HepG2 (cell line): ENCODE data around the gene OPTN. TPM values are rescaled to one million over a fixed set of nuclear protein-coding genes. Genes with fewer than 3 reads are reported as not detected.

Experiments used
- ATAC-seq: fragments of 200-7000 bp; cut with Tn5 transposase; 3 replicates; pipeline ENCODE4 v1.9.1; 2020; ENCODE audit warnings: mild to moderate bottlenecking, moderate library complexity
- BruUV-seq: library from RNA; stranded (reverse); fragments of 400-500 nt; replicated peaks from 2 replicates; lab custom pipeline; 2021; lab: Mats Ljungman, UMichigan
- CTCF ChIA-PET: fragments of 300-600 bp; formaldehyde crosslinking; extraction: SDS; loops from one replicate; lab custom pipeline; 2021; ENCODE audit warnings: low total read pairs, inconsistent platforms, low intra/inter-chr PET ratio; lab: Yijun Ruan, JAX
- POLR2A ChIA-PET: fragments of 350-600 bp; sonication (Branson Sonifier 250); formaldehyde crosslinking; loops from one replicate; lab custom pipeline; 2020; ENCODE audit warnings: antibody characterized with exemption, inconsistent platforms; lab: Yijun Ruan, JAX
- DNase-seq: peaks from one replicate; pipeline ENCODE4 v3.0.0-alpha.2; 2015; ENCODE audit warnings: low spot score
- FAIRE-seq: peaks from 3 replicates; lab custom pipeline; 2011; peaks lifted over from hg19 to GRCh38; lab: Jason Lieb, UNC
- H2AFZ ChIP-seq: one replicate; pipeline ENCODE4 v1.6.1; 2011; ENCODE audit warnings: low read length, inconsistent platforms
- H3K27ac ChIP-seq: fragments of 300-600 bp; 3 replicates; pipeline ENCODE4 v1.8.0; 2011; ENCODE audit warnings: mixed run types, mild to moderate bottlenecking, mixed read lengths, low read length, inconsistent platforms; ENCODE audit not compliant: insufficient read depth; ENCODE audit errors: extremely low read length
- H3K27me3 ChIP-seq, 2 experiments: fragments of 200-600 bp in 1 of 2; 2 replicates in 1 of 2; 3 replicates in 1 of 2; pipeline versions ENCODE4 v1.6.0 to v1.8.0; 2011; ENCODE audit warnings: low read length in 2 of 2, mild to moderate bottlenecking in 2 of 2, moderate library complexity in 2 of 2, inconsistent platforms in 1 of 2; ENCODE audit not compliant: insufficient read depth in 2 of 2, control insufficient read depth in 1 of 2
- H3K36me3 ChIP-seq, 2 experiments: fragments of 200-600 bp in 1 of 2; replicated peaks in 1 of 2; 2 replicates in 1 of 2; 3 replicates in 1 of 2; pipeline versions ENCODE4 v1.5.1 to v1.8.0; 2011; ENCODE audit warnings: low read length in 2 of 2, inconsistent platforms in 1 of 2; ENCODE audit not compliant: insufficient read depth in 2 of 2, control insufficient read depth in 1 of 2
- H3K4me1 ChIP-seq: 2 replicates; pipeline ENCODE4 v1.5.1; 2012; ENCODE audit warnings: low read length, inconsistent platforms; ENCODE audit not compliant: insufficient read depth
- H3K4me2 ChIP-seq: 2 replicates; pipeline ENCODE4 v1.6.0; 2011; ENCODE audit warnings: low read depth, low read length, inconsistent platforms
- H3K4me3 ChIP-seq, 3 experiments: fragments of 200-600 bp in 1 of 3; sonication (generic), shearing (Covaris generic) in 1 of 3; replicated peaks in 1 of 3; 2 replicates each; pipeline ENCODE4 v1.5.1; 2011 to 2016; ENCODE audit warnings: low read length in 3 of 3, inconsistent platforms in 2 of 3, low read depth in 2 of 3, mild to moderate bottlenecking in 2 of 3, control low read depth in 1 of 3, mixed read lengths in 1 of 3; ENCODE audit not compliant: insufficient read depth in 1 of 3
- H3K79me2 ChIP-seq: one replicate; pipeline ENCODE4 v1.6.1; 2011; ENCODE audit warnings: low read length, inconsistent platforms; ENCODE audit not compliant: insufficient read depth
- H3K9ac ChIP-seq: 2 replicates; pipeline ENCODE4 v1.6.0; 2011; ENCODE audit warnings: mild to moderate bottlenecking, low read depth, low read length, inconsistent platforms; ENCODE audit not compliant: insufficient read depth
- H3K9me3 ChIP-seq: 2 replicates; pipeline ENCODE4 v1.5.1; 2012; ENCODE audit warnings: mild to moderate bottlenecking, low read length
- H4K20me1 ChIP-seq: 2 replicates; pipeline ENCODE4 v1.6.0; 2011; ENCODE audit warnings: inconsistent platforms, mild to moderate bottlenecking, low read length, moderate library complexity; ENCODE audit not compliant: insufficient read depth
- CBX5 ChIP-seq: sonication (generic); formaldehyde crosslinking; IDR thresholded peaks from 2 replicates; pipeline ENCODE4 v1.4.0; 2020; ENCODE audit warnings: missing genetic modification reagents, borderline replicate concordance
- ELF3 ChIP-seq: IDR thresholded peaks from 2 replicates; pipeline ENCODE4 v1.6.1; 2016; ENCODE audit warnings: missing genetic modification reagents, missing compliant biosample characterization
- FOSL2 ChIP-seq: sonication (generic); formaldehyde crosslinking; IDR thresholded peaks from 2 replicates; pipeline ENCODE4 v1.4.0; 2020; ENCODE audit warnings: missing genetic modification reagents
- GTF3A ChIP-seq: sonication (generic); formaldehyde crosslinking; conservative IDR thresholded peaks from 2 replicates; pipeline ENCODE4 v1.4.0; 2020; ENCODE audit warnings: mild to moderate bottlenecking, missing genetic modification reagents
- MZF1 ChIP-seq: sonication (generic); formaldehyde crosslinking; IDR thresholded peaks from 2 replicates; pipeline ENCODE4 v1.8.1; 2023; ENCODE audit warnings: mild to moderate bottlenecking, missing genetic modification reagents, borderline replicate concordance
- SMYD3 ChIP-seq: sonication (generic); formaldehyde crosslinking; IDR thresholded peaks from 2 replicates; pipeline ENCODE4 v1.8.1; 2023; ENCODE audit warnings: mild to moderate bottlenecking, missing genetic modification reagents
- TAF15 ChIP-seq: fragments of 200-400 bp; formaldehyde crosslinking; IDR thresholded peaks from one replicate; pipeline ENCODE4 v1.6.1; 2018; ENCODE audit warnings: mild to moderate bottlenecking, low read depth, low read length; ENCODE audit not compliant: poor library complexity, severe bottlenecking
- ZFX ChIP-seq: sonication (generic); formaldehyde crosslinking; IDR thresholded peaks from 2 replicates; pipeline ENCODE4 v1.4.0; 2020; ENCODE audit warnings: mild to moderate bottlenecking, low read depth, missing genetic modification reagents, moderate library complexity
- ZNF367 ChIP-seq: sonication (generic); formaldehyde crosslinking; IDR thresholded peaks from 2 replicates; pipeline ENCODE4 v1.4.0; 2020; ENCODE audit warnings: missing genetic modification reagents, borderline replicate concordance
- ZNF451 ChIP-seq: sonication (generic); formaldehyde crosslinking; IDR thresholded peaks from 2 replicates; pipeline ENCODE4 v1.5.0; 2020; ENCODE audit warnings: mild to moderate bottlenecking, missing genetic modification reagents
- ZNF75D ChIP-seq: sonication (generic); formaldehyde crosslinking; IDR thresholded peaks from 2 replicates; pipeline ENCODE4 v1.8.1; 2023; ENCODE audit warnings: missing genetic modification reagents, mild to moderate bottlenecking, borderline replicate concordance
- WGBS: methylation state at CpG from one replicate; pipeline ENCODE4 v1.1.6; 2017; ENCODE audit warnings: low lambda C conversion rate; 5-methylcytosine and 5-hydroxymethylcytosine counted together
- in situ Hi-C: cut with HindIII; loops from 2 replicates; pipeline ENCODE4 v1.10.0; 2017; ENCODE audit warnings: low pct_unique_long_range_greater_than_20kb; ENCODE audit not compliant: extremely low pct_ligation_motif_present
- intact Hi-C: fragments of 100-400 bp; cut with micrococcal nuclease; formaldehyde crosslinking; loops from one replicate; pipeline ENCODE4 v1.10.0; 2022; ENCODE audit not compliant: unreplicated experiment
- polyA plus RNA-seq, 8 experiments: library from polyadenylated mRNA; depleted of rRNA in 3 of 8; stranded (reverse) in 7 of 8; unstranded in 1 of 8; fragments of >200 nt; fragmentation: Illumina TruSeq in 4 of 8; extraction: Trizol in 4 of 8; gene quantifications; 2 replicates each; pipeline versions ENCODE4 v1.2.1 to v1.2.3, GENCODE V29; 2011 to 2016; ENCODE audit warnings: low read depth in 4 of 8, missing spikeins in 1 of 8, mixed read lengths in 1 of 8; ENCODE audit not compliant: insufficient read depth in 1 of 8
- total RNA-seq, 5 experiments: library from RNA; depleted of rRNA; stranded (reverse); fragments of >200 nt; fragmentation: Illumina TruSeq; extraction: Trizol; gene quantifications; 2 replicates each; pipeline ENCODE4 v1.2.3, GENCODE V29; 2016; ENCODE audit warnings: low read depth in 1 of 5
- TF ChIP-seq, protein P1 (sequence below): IDR thresholded peaks from 2 replicates; pipeline ENCODE4 v1.6.1; 2018; ENCODE audit warnings: missing genetic modification reagents
- TF ChIP-seq, protein P2 (sequence below): sonication (generic); formaldehyde crosslinking; IDR thresholded peaks from 2 replicates; pipeline ENCODE4 v1.4.0; 2020; ENCODE audit warnings: missing genetic modification reagents
- TF ChIP-seq, protein P3 (sequence below): sonication (generic); formaldehyde crosslinking; IDR thresholded peaks from 2 replicates; pipeline ENCODE4 v1.4.0; 2020; ENCODE audit warnings: mild to moderate bottlenecking, low read depth, missing genetic modification reagents
- TF ChIP-seq, protein P4 (sequence below): sonication (generic); formaldehyde crosslinking; IDR thresholded peaks from 2 replicates; pipeline ENCODE4 v1.8.0; 2022; ENCODE audit warnings: missing genetic modification reagents, mild to moderate bottlenecking, moderate library complexity, borderline replicate concordance

OPTN gene
- total and polyA plus RNA-seq, 2 of the 13 experiments (the other 11 are each of a cell fraction or from before 2014, with no cell fraction given): 13.4 to 46.6 TPM

DNA sequence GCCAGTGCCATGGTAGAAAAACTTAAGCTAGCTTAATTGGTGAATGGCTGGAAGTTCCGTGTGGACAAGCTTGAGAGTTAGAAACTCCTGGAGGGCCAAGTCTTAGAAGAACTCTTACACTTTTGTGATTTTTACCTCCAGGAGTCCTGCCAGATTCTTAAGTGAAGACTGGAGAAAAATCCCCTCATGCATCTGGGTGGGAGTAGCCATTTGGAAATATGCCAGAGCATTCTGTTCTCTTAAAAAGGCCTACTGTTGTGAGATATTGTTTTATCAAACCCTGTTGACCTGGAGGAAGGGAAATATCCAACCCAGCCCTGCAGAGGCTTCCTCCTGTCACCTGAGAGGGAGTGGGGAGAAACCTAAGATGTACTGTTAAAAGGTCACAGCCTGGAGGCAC, 43.8 kb downstream of the OPTN start:
- H3K9me3 ChIP-seq: no peaks in the 10 kb centered on the region
- CTCF ChIA-PET: no interaction called here
- FAIRE-seq (no peak), ATAC-seq (no peak), DNase-seq (no peak)
- WGBS: 100% methylated on average over 1 of the region's 1 CpG
- in situ Hi-C loops: no loop called here
- H3K9ac ChIP-seq: no peak overlapping the region
- H3K79me2 ChIP-seq: no peaks in the 10 kb centered on the region
- H3K27me3 ChIP-seq: no peaks in the 10 kb centered on the region
- POLR2A ChIA-PET: no interaction called here
- intact Hi-C loops: no loop called here
- H2AFZ ChIP-seq: no peak overlapping the region
- no peaks in the 10 kb centered on the region for H4K20me1 ChIP-seq
- H3K4me1 ChIP-seq: peaks cover 7% of the 10 kb centered on the region; the same call in 1 of the 2 replicates
- H3K4me3 ChIP-seq: no peak overlapping the region
- H3K27ac ChIP-seq: no peak overlapping the region
- H3K36me3 ChIP-seq: no peaks in the 10 kb centered on the region
- BruUV-seq: no TSS peak
- H3K4me2 ChIP-seq: no peak overlapping the region
- TF ChIP-seq SMYD3: no peak
- TF ChIP-seq, protein P1, sequence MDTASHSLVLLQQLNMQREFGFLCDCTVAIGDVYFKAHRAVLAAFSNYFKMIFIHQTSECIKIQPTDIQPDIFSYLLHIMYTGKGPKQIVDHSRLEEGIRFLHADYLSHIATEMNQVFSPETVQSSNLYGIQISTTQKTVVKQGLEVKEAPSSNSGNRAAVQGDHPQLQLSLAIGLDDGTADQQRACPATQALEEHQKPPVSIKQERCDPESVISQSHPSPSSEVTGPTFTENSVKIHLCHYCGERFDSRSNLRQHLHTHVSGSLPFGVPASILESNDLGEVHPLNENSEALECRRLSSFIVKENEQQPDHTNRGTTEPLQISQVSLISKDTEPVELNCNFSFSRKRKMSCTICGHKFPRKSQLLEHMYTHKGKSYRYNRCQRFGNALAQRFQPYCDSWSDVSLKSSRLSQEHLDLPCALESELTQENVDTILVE (CRISPR knock-in tag): no peak
- TF ChIP-seq FOSL2 (CRISPR knock-in tag): no peak
- no peak for TF ChIP-seq TAF15
- TF ChIP-seq ZNF367 (CRISPR knock-in tag): no peak
- no peak for TF ChIP-seq CBX5 (CRISPR knock-in tag)
- no peak for TF ChIP-seq MZF1 (CRISPR knock-in tag)
- TF ChIP-seq ZNF75D (CRISPR knock-in tag): no peak
- TF ChIP-seq ZNF451 (CRISPR knock-in tag): no peak
- no peak for TF ChIP-seq ZFX
- TF ChIP-seq, protein P2, sequence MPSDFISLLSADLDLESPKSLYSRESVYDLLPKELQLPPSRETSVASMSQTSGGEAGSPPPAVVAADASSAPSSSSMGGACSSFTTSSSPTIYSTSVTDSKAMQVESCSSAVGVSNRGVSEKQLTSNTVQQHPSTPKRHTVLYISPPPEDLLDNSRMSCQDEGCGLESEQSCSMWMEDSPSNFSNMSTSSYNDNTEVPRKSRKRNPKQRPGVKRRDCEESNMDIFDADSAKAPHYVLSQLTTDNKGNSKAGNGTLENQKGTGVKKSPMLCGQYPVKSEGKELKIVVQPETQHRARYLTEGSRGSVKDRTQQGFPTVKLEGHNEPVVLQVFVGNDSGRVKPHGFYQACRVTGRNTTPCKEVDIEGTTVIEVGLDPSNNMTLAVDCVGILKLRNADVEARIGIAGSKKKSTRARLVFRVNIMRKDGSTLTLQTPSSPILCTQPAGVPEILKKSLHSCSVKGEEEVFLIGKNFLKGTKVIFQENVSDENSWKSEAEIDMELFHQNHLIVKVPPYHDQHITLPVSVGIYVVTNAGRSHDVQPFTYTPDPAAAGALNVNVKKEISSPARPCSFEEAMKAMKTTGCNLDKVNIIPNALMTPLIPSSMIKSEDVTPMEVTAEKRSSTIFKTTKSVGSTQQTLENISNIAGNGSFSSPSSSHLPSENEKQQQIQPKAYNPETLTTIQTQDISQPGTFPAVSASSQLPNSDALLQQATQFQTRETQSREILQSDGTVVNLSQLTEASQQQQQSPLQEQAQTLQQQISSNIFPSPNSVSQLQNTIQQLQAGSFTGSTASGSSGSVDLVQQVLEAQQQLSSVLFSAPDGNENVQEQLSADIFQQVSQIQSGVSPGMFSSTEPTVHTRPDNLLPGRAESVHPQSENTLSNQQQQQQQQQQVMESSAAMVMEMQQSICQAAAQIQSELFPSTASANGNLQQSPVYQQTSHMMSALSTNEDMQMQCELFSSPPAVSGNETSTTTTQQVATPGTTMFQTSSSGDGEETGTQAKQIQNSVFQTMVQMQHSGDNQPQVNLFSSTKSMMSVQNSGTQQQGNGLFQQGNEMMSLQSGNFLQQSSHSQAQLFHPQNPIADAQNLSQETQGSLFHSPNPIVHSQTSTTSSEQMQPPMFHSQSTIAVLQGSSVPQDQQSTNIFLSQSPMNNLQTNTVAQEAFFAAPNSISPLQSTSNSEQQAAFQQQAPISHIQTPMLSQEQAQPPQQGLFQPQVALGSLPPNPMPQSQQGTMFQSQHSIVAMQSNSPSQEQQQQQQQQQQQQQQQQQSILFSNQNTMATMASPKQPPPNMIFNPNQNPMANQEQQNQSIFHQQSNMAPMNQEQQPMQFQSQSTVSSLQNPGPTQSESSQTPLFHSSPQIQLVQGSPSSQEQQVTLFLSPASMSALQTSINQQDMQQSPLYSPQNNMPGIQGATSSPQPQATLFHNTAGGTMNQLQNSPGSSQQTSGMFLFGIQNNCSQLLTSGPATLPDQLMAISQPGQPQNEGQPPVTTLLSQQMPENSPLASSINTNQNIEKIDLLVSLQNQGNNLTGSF: no peak
- no peak for TF ChIP-seq GTF3A (CRISPR knock-in tag)
- TF ChIP-seq, protein P3, sequence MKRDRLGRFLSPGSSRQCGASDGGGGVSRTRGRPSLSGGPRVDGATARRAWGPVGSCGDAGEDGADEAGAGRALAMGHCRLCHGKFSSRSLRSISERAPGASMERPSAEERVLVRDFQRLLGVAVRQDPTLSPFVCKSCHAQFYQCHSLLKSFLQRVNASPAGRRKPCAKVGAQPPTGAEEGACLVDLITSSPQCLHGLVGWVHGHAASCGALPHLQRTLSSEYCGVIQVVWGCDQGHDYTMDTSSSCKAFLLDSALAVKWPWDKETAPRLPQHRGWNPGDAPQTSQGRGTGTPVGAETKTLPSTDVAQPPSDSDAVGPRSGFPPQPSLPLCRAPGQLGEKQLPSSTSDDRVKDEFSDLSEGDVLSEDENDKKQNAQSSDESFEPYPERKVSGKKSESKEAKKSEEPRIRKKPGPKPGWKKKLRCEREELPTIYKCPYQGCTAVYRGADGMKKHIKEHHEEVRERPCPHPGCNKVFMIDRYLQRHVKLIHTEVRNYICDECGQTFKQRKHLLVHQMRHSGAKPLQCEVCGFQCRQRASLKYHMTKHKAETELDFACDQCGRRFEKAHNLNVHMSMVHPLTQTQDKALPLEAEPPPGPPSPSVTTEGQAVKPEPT (CRISPR knock-in tag): no peak
- TF ChIP-seq ELF3 (CRISPR knock-in tag): no peak
- TF ChIP-seq, protein P4, sequence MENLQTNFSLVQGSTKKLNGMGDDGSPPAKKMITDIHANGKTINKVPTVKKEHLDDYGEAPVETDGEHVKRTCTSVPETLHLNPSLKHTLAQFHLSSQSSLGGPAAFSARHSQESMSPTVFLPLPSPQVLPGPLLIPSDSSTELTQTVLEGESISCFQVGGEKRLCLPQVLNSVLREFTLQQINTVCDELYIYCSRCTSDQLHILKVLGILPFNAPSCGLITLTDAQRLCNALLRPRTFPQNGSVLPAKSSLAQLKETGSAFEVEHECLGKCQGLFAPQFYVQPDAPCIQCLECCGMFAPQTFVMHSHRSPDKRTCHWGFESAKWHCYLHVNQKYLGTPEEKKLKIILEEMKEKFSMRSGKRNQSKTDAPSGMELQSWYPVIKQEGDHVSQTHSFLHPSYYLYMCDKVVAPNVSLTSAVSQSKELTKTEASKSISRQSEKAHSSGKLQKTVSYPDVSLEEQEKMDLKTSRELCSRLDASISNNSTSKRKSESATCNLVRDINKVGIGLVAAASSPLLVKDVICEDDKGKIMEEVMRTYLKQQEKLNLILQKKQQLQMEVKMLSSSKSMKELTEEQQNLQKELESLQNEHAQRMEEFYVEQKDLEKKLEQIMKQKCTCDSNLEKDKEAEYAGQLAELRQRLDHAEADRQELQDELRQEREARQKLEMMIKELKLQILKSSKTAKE (CRISPR knock-in tag): no peak
